Measurements from ENCODE around the gene NCL. TPM values are rescaled to one million over a fixed set of nuclear protein-coding genes. Genes with fewer than 3 reads are reported as not detected.

Gene NCL
- total RNA-seq, 2 experiments from 2014 or later, result 902 to 918 TPM

GRCh38 chr2:231429901-231430300 lies 34.4 kb downstream of the NCL start:
- Mint-ChIP-seq H3K4me3 (no peak overlapping the region), H3K27me3 (no peaks in the 10 kb centered on the region), H3K27ac (no peak overlapping the region), H3K9me3 (peaks cover 21% of the 10 kb centered on the region), H3K36me3 (peaks cover 10% of the 10 kb centered on the region), H3K4me1 (ENCODE audit: low read depth) (peaks cover 22% of the 10 kb centered on the region)
- CTCF ChIA-PET, result no interaction called here
- POLR2A ChIA-PET, result no interaction called here
- intact Hi-C loops (cut with micrococcal nuclease), result no loop called here
- no peak for DNase-seq

- Mint-ChIP-seq H3K9me3 (peaks cover 21% of the 10 kb centered on the region), H3K36me3 (peaks cover 10% of the 10 kb centered on the region), H3K27me3 (no peaks in the 10 kb centered on the region), H3K27ac (no peak overlapping the region), H3K4me1 (ENCODE audit: low read depth) (peaks cover 21% of the 10 kb centered on the region), H3K4me3 (no peak overlapping the region)
- POLR2A ChIA-PET, result no interaction called here
- DNase-seq, result no peak
- CTCF ChIA-PET, result no interaction called here
- intact Hi-C loops (cut with micrococcal nuclease), result no loop called here
Observed at GRCh38 chr2:231429152-231429551, 35.1 kb downstream of the NCL start.

GRCh38 chr2:231427116-231427515 lies 37.2 kb downstream of the NCL start:
- H3K4me1 Mint-ChIP-seq (ENCODE audit: low read depth), result peaks cover 17% of the 10 kb centered on the region
- ChIA-PET POLR2A (no interaction called here), CTCF (no interaction called here)
- intact Hi-C loops (cut with micrococcal nuclease), result no loop called here
- H3K36me3 Mint-ChIP-seq, result peaks cover 10% of the 10 kb centered on the region
- peaks cover 21% of the 10 kb centered on the region for H3K9me3 Mint-ChIP-seq
- no peak overlapping the region for H3K4me3 Mint-ChIP-seq
- H3K27ac Mint-ChIP-seq, result no peak overlapping the region
- no peaks in the 10 kb centered on the region for H3K27me3 Mint-ChIP-seq
- no peak for DNase-seq

GRCh38 chr2:231425811-231426703 lies 38.2 kb downstream of the NCL start:
- CTCF ChIA-PET, result interaction anchor here (1.1 kb wide), 1 partner anchor 91 kb away, joined by 3 read pairs; no protein-coding TSS in a partner anchor
- Mint-ChIP-seq H3K27ac (peak overlapping the region; percentile 40), H3K4me1 (ENCODE audit: low read depth) (peaks cover 17% of the 10 kb centered on the region), H3K9me3 (peaks cover 11% of the 10 kb centered on the region), H3K4me3 (peak overlapping the region; percentile 14), H3K27me3 (no peaks in the 10 kb centered on the region), H3K36me3 (peaks cover 2% of the 10 kb centered on the region)
- DNase-seq, result peak; percentile 77
- POLR2A ChIA-PET, result interaction anchor here (0.9 kb wide), 2 partner anchors 18 to 38 kb away, joined by 3 to 6 read pairs; partner anchors contain the start of gene NCL
- intact Hi-C loops (cut with micrococcal nuclease), result no loop called here

- POLR2A ChIA-PET, result interaction anchor here (0.9 kb wide), 2 partner anchors 17 to 39 kb away, joined by 3 to 6 read pairs; partner anchors contain the start of gene NCL
- no peaks in the 10 kb centered on the region for H3K27me3 Mint-ChIP-seq
- no peak for DNase-seq
- H3K27ac Mint-ChIP-seq, result no peak overlapping the region
- CTCF ChIA-PET, result no interaction called here
- peaks cover 5% of the 10 kb centered on the region for H3K9me3 Mint-ChIP-seq
- H3K36me3 Mint-ChIP-seq, result no peaks in the 10 kb centered on the region
- intact Hi-C loops (cut with micrococcal nuclease), result no loop called here
- H3K4me1 Mint-ChIP-seq (ENCODE audit: low read depth), result peaks cover 17% of the 10 kb centered on the region
- no peak overlapping the region for H3K4me3 Mint-ChIP-seq
Observed at GRCh38 chr2:231425291-231425810, 38.9 kb downstream of the NCL start.

GRCh38 chr2:231423176-231423575 lies 41.1 kb downstream of the NCL start:
- Mint-ChIP-seq H3K27me3 (no peaks in the 10 kb centered on the region), H3K4me3 (no peak overlapping the region), H3K9me3 (no peaks in the 10 kb centered on the region), H3K36me3 (no peaks in the 10 kb centered on the region), H3K27ac (no peak overlapping the region), H3K4me1 (ENCODE audit: low read depth) (peaks cover 17% of the 10 kb centered on the region)
- POLR2A ChIA-PET, result no interaction called here
- DNase-seq, result no peak
- CTCF ChIA-PET, result no interaction called here
- intact Hi-C loops (cut with micrococcal nuclease), result no loop called here

- CTCF ChIA-PET, result no interaction called here
Observed at GRCh38 chr2:231422056-231422455, 42.2 kb downstream of the NCL start.

GRCh38 chr2:231421051-231421580 lies 43.2 kb downstream of the NCL start:
- H3K9me3 Mint-ChIP-seq, result no peaks in the 10 kb centered on the region
- intact Hi-C loops (cut with micrococcal nuclease), result no loop called here
- H3K27me3 Mint-ChIP-seq, result peaks cover 1% of the 10 kb centered on the region
- no peak overlapping the region for H3K4me3 Mint-ChIP-seq
- ChIA-PET CTCF (no interaction called here), POLR2A (no interaction called here)
- peaks cover 7% of the 10 kb centered on the region for H3K4me1 Mint-ChIP-seq (ENCODE audit: low read depth)
- H3K27ac Mint-ChIP-seq, result no peak overlapping the region
- no peak for DNase-seq
- no peaks in the 10 kb centered on the region for H3K36me3 Mint-ChIP-seq

More at GRCh38 chr2:231422056-231422455, 42.2 kb downstream of the NCL start:
- Mint-ChIP-seq H3K4me1 (ENCODE audit: low read depth) (peaks cover 16% of the 10 kb centered on the region), H3K9me3 (no peaks in the 10 kb centered on the region), H3K27me3 (no peaks in the 10 kb centered on the region), H3K4me3 (no peak overlapping the region), H3K36me3 (no peaks in the 10 kb centered on the region), H3K27ac (no peak overlapping the region)
- POLR2A ChIA-PET, result no interaction called here
- intact Hi-C loops (cut with micrococcal nuclease), result no loop called here
- no peak for DNase-seq

GRCh38 chr2:231418820-231419640 lies 45.3 kb downstream of the NCL start:
- H3K27ac Mint-ChIP-seq, result no peak overlapping the region
- CTCF ChIA-PET, result no interaction called here
- no peaks in the 10 kb centered on the region for H3K9me3 Mint-ChIP-seq
- POLR2A ChIA-PET, result no interaction called here
- H3K36me3 Mint-ChIP-seq, result no peaks in the 10 kb centered on the region
- no peaks in the 10 kb centered on the region for H3K4me1 Mint-ChIP-seq (ENCODE audit: low read depth)
- DNase-seq, result no peak
- H3K4me3 Mint-ChIP-seq, result no peak overlapping the region
- intact Hi-C loops (cut with micrococcal nuclease), result no loop called here
- peaks cover 12% of the 10 kb centered on the region for H3K27me3 Mint-ChIP-seq

GRCh38 chr2:231415029-231415428 lies 49.3 kb downstream of the NCL start:
- Mint-ChIP-seq H3K4me3 (no peak overlapping the region), H3K27me3 (peaks cover 33% of the 10 kb centered on the region), H3K4me1 (ENCODE audit: low read depth) (peaks cover 7% of the 10 kb centered on the region), H3K27ac (no peak overlapping the region), H3K9me3 (peaks cover 14% of the 10 kb centered on the region), H3K36me3 (peaks cover 6% of the 10 kb centered on the region)
- intact Hi-C loops (cut with micrococcal nuclease), result no loop called here
- ChIA-PET POLR2A (no interaction called here), CTCF (no interaction called here)
- no peak for DNase-seq

GRCh38 chr2:231413921-231414476 lies 50.3 kb downstream of the NCL start:
- H3K36me3 Mint-ChIP-seq, result peaks cover 6% of the 10 kb centered on the region
- no peak for DNase-seq
- no peak overlapping the region for H3K4me3 Mint-ChIP-seq
- intact Hi-C loops (cut with micrococcal nuclease), result loop anchor here (2.0 to 5.0 kb wide), 3 partner anchors 39 to 312 kb away; no protein-coding TSS in a partner anchor
- peaks cover 7% of the 10 kb centered on the region for H3K4me1 Mint-ChIP-seq (ENCODE audit: low read depth)
- CTCF ChIA-PET, result no interaction called here
- H3K27ac Mint-ChIP-seq, result no peak overlapping the region
- POLR2A ChIA-PET, result no interaction called here
- peaks cover 14% of the 10 kb centered on the region for H3K9me3 Mint-ChIP-seq
- H3K27me3 Mint-ChIP-seq, result peaks cover 36% of the 10 kb centered on the region

GRCh38 chr2:231413456-231413855 lies 50.8 kb downstream of the NCL start:
- CTCF ChIA-PET, result interaction anchor here (0.9 to 1.7 kb wide), 2 partner anchors 38 to 589 kb away, joined by 5 to 7 read pairs; no protein-coding TSS in a partner anchor

More at GRCh38 chr2:231413456-231413855, 50.8 kb downstream of the NCL start:
- peaks cover 6% of the 10 kb centered on the region for H3K36me3 Mint-ChIP-seq
- POLR2A ChIA-PET, result no interaction called here
- peaks cover 36% of the 10 kb centered on the region for H3K27me3 Mint-ChIP-seq
- no peak for DNase-seq
- H3K4me3 Mint-ChIP-seq, result no peak overlapping the region
- H3K4me1 Mint-ChIP-seq (ENCODE audit: low read depth), result peaks cover 7% of the 10 kb centered on the region
- intact Hi-C loops (cut with micrococcal nuclease), result loop anchor here (2.0 to 5.0 kb wide), 3 partner anchors 39 to 311 kb away; no protein-coding TSS in a partner anchor
- peaks cover 14% of the 10 kb centered on the region for H3K9me3 Mint-ChIP-seq
- no peak overlapping the region for H3K27ac Mint-ChIP-seq

Data from activated CD4-positive, alpha-beta memory T cell treated with anti-CD3 and anti-CD28 coated beads for 36 hours (primary cell).